Muscle of leg (tissue), 11 donors: ENCODE data around the gene P2RY6. TPM values are rescaled to one million over a fixed set of nuclear protein-coding genes. Genes with fewer than 3 reads are reported as not detected.

Experiments used
- DNase-seq: peaks from one replicate; pipeline ENCODE4 v3.0.0; 2013
- H3K27ac ChIP-seq: one replicate; pipeline ENCODE4 v1.5.1; 2013; ENCODE audit warnings: mild to moderate bottlenecking, low read length, control low read depth
- H3K27me3 ChIP-seq: one replicate; pipeline ENCODE4 v1.6.1; 2013; ENCODE audit warnings: low read length; ENCODE audit not compliant: control insufficient read depth, insufficient read depth
- H3K36me3 ChIP-seq: one replicate; pipeline ENCODE4 v1.6.1; 2013; ENCODE audit warnings: low read length; ENCODE audit not compliant: control insufficient read depth, insufficient read depth
- H3K4me1 ChIP-seq: one replicate; pipeline ENCODE4 v1.6.1; 2013; ENCODE audit warnings: low read length; ENCODE audit not compliant: control insufficient read depth, insufficient read depth
- H3K4me3 ChIP-seq: one replicate; pipeline ENCODE4 v1.5.1; 2013; ENCODE audit warnings: low read length, control low read depth
- H3K9me3 ChIP-seq: replicated peaks from 2 replicates; pipeline ENCODE4 v1.6.1; 2013; ENCODE audit warnings: low read depth, low read length; ENCODE audit not compliant: control insufficient read depth
- WGBS: methylation state at CpG from one replicate; pipeline ENCODE4 v1.1.5; 2013; ENCODE audit warnings: missing lambda C conversion rate; ENCODE audit not compliant: insufficient coverage; 5-methylcytosine and 5-hydroxymethylcytosine counted together
- polyA plus RNA-seq, 8 donors: library from polyadenylated mRNA; unstranded; fragments of 120-200 nt; gene quantifications; one replicate each; pipeline versions ENCODE4 v1.2.1 to v1.2.3, GENCODE V29; 2013; ENCODE audit warnings: inconsistent platforms in 1 of 8, low replicate concordance in 1 of 8; ENCODE audit not compliant: insufficient read length in 8 of 8, insufficient read depth in 1 of 8
- total RNA-seq: library from RNA; stranded (reverse); fragments of 120-200 nt; gene quantifications from one replicate; pipeline ENCODE4 v1.2.4, GENCODE V29; 2013

Gene P2RY6
- total and polyA plus RNA-seq, 9 donors, result 0.53 to 1.9 (median 1.5) TPM

GRCh38 chr11:73317803-73318202, 45.7 kb downstream of the P2RY6 start:
- WGBS, result no CpG with 5 or more reads among the region's 3 CpGs
- no peak for DNase-seq

GRCh38 chr11:73318501-73319011, 46.4 kb downstream of the P2RY6 start:
- WGBS, result 79% methylated on average over 3 of the region's 8 CpGs
- Histone ChIP-seq H3K36me3 (peaks cover 19% of the 10 kb centered on the region), H3K4me3 (no peak overlapping the region), H3K4me1 (peaks cover 73% of the 10 kb centered on the region), H3K27me3 (no peaks in the 10 kb centered on the region), H3K9me3 (no peaks in the 10 kb centered on the region), H3K27ac (no peak overlapping the region)
- no peak for DNase-seq

More at GRCh38 chr11:73317803-73318202, 45.7 kb downstream of the P2RY6 start:
- peaks cover 21% of the 10 kb centered on the region for H3K36me3 ChIP-seq
- peaks cover 73% of the 10 kb centered on the region for H3K4me1 ChIP-seq
- peak overlapping the region; percentile 48 for H3K27ac ChIP-seq
- H3K27me3 ChIP-seq, result no peaks in the 10 kb centered on the region
- H3K9me3 ChIP-seq, result no peaks in the 10 kb centered on the region
- H3K4me3 ChIP-seq, result no peak overlapping the region

GRCh38 chr11:73320763-73321603, 48.8 kb downstream of the P2RY6 start:
- no peak overlapping the region for H3K4me3 ChIP-seq

GRCh38 chr11:73321604-73322381, 49.7 kb downstream of the P2RY6 start:
- Histone ChIP-seq H3K27me3 (no peaks in the 10 kb centered on the region), H3K4me3 (no peak overlapping the region), H3K36me3 (peaks cover 17% of the 10 kb centered on the region), H3K4me1 (peaks cover 66% of the 10 kb centered on the region), H3K9me3 (no peaks in the 10 kb centered on the region), H3K27ac (peak overlapping the region; percentile 87)
- WGBS, result 13% methylated on average over 3 of the region's 10 CpGs
- DNase-seq, result peak; percentile 61

More at GRCh38 chr11:73320763-73321603, 48.8 kb downstream of the P2RY6 start:
- DNase-seq, result no peak
- WGBS, result 43% methylated on average over 4 of the region's 10 CpGs
- no peaks in the 10 kb centered on the region for H3K9me3 ChIP-seq
- H3K36me3 ChIP-seq, result peaks cover 15% of the 10 kb centered on the region
- H3K4me1 ChIP-seq, result peaks cover 72% of the 10 kb centered on the region
- no peaks in the 10 kb centered on the region for H3K27me3 ChIP-seq
- peak overlapping the region; percentile 87 for H3K27ac ChIP-seq

GRCh38 chr11:73322382-73323306, 50.5 kb downstream of the P2RY6 start:
- peak overlapping the region; percentile 87 for H3K27ac ChIP-seq
- H3K9me3 ChIP-seq, result no peaks in the 10 kb centered on the region
- peaks cover 58% of the 10 kb centered on the region for H3K4me1 ChIP-seq
- H3K27me3 ChIP-seq, result no peaks in the 10 kb centered on the region
- no peak overlapping the region for H3K4me3 ChIP-seq
- 29% methylated on average over 4 of the region's 7 CpGs for WGBS
- peaks cover 20% of the 10 kb centered on the region for H3K36me3 ChIP-seq
- DNase-seq, result peak; percentile 51

- Histone ChIP-seq H3K9me3 (no peaks in the 10 kb centered on the region), H3K27me3 (no peaks in the 10 kb centered on the region), H3K4me1 (peaks cover 53% of the 10 kb centered on the region), H3K27ac (peak overlapping the region; percentile 87), H3K4me3 (no peak overlapping the region), H3K36me3 (peaks cover 22% of the 10 kb centered on the region)
- DNase-seq, result peak; percentile 93
- 19% methylated on average over 6 of the region's 14 CpGs for WGBS
Measured at GRCh38 chr11:73323464-73323863, 51.3 kb downstream of the P2RY6 start.

GRCh38 chr11:73324116-73324515, 52.0 kb downstream of the P2RY6 start:
- Histone ChIP-seq H3K4me3 (no peak overlapping the region), H3K27ac (peak overlapping the region; percentile 87), H3K9me3 (no peaks in the 10 kb centered on the region), H3K4me1 (peaks cover 53% of the 10 kb centered on the region), H3K36me3 (peaks cover 19% of the 10 kb centered on the region), H3K27me3 (no peaks in the 10 kb centered on the region)
- no peak for DNase-seq
- 85% methylated on average over 4 of the region's 9 CpGs for WGBS

GRCh38 chr11:73324665-73325035, 52.5 kb downstream of the P2RY6 start:
- Histone ChIP-seq H3K9me3 (no peaks in the 10 kb centered on the region), H3K4me3 (no peak overlapping the region), H3K27ac (peak overlapping the region; percentile 87), H3K4me1 (peaks cover 53% of the 10 kb centered on the region), H3K27me3 (no peaks in the 10 kb centered on the region), H3K36me3 (peaks cover 15% of the 10 kb centered on the region)
- WGBS, result 78% methylated on average over 2 of the region's 2 CpGs
- DNase-seq, result no peak

- Histone ChIP-seq H3K36me3 (peaks cover 13% of the 10 kb centered on the region), H3K4me1 (peaks cover 54% of the 10 kb centered on the region), H3K4me3 (no peak overlapping the region), H3K27me3 (no peaks in the 10 kb centered on the region), H3K9me3 (no peaks in the 10 kb centered on the region), H3K27ac (peak overlapping the region; percentile 10)
- 51% methylated on average over 6 of the region's 13 CpGs for WGBS
- DNase-seq, result no peak
Measured at GRCh38 chr11:73325036-73325981, 53.2 kb downstream of the P2RY6 start.
